Measurements from ENCODE around the gene NMU.
"Not testable (repeated sequence)": the region's sequence is repeated elsewhere in the genome, so short reads cannot be mapped to it uniquely, and the experiment has no call there.

NMU gene

GRCh38 chr4:55635741-55636655 is at the start of gene NMU:
Gene NMU (minus strand): TSS chr4:55636298. CDS start chr4:55636192, 106 bp downstream.
- peak; percentile 55 for DNase-seq (ENCODE audit: extremely low spot score)
- POLR2A ChIA-PET, result no interaction called here
- TF ChIP-seq CTCF (IDR thresholded peaks at IDR 0.05; ENCODE audit: control extremely low read depth, extremely low read depth, low read depth, missing control alignments), result peak; percentile 26
- CTCF ChIA-PET, result interaction anchor here (1.1 kb wide), 1 partner anchor 9 kb away, joined by 3 read pairs; no protein-coding TSS in a partner anchor

GRCh38 chr4:55684276-55684675 is 48.2 kb upstream of the NMU start:
- ChIA-PET POLR2A (no interaction called here), CTCF (interaction anchor here (0.9 to 1.4 kb wide), 2 partner anchors 14 to 73 kb away, joined by 3 read pairs; no protein-coding TSS in a partner anchor)
- no peak for DNase-seq (ENCODE audit: extremely low spot score)
- TF ChIP-seq CTCF (IDR thresholded peaks at IDR 0.05; ENCODE audit: control extremely low read depth, extremely low read depth, low read depth, missing control alignments), result no peak

GRCh38 chr4:55682797-55683196 is 46.7 kb upstream of the NMU start:
- CTCF ChIA-PET; POLR2A ChIA-PET; DNase-seq (ENCODE audit: extremely low spot score): not testable (repeated sequence)

GRCh38 chr4:55682295-55682694 is 46.2 kb upstream of the NMU start:
- DNase-seq (ENCODE audit: extremely low spot score), result no peak
- ChIA-PET POLR2A (no interaction called here), CTCF (no interaction called here)
- TF ChIP-seq CTCF (IDR thresholded peaks at IDR 0.05; ENCODE audit: control extremely low read depth, extremely low read depth, low read depth, missing control alignments), result no peak

- CTCF ChIA-PET, result no interaction called here
Observed at GRCh38 chr4:55681430-55681829, 45.3 kb upstream of the NMU start.

GRCh38 chr4:55675196-55675793 is 39.2 kb upstream of the NMU start:
- CTCF ChIA-PET, result interaction anchor here (1.3 kb wide), 1 partner anchor 9 kb away, joined by 5 read pairs; no protein-coding TSS in a partner anchor
- POLR2A ChIA-PET, result no interaction called here
- no peak for DNase-seq (ENCODE audit: extremely low spot score)
- TF ChIP-seq CTCF (IDR thresholded peaks at IDR 0.05; ENCODE audit: control extremely low read depth, extremely low read depth, low read depth, missing control alignments), result no peak

More at GRCh38 chr4:55681430-55681829, 45.3 kb upstream of the NMU start:
- no peak for TF ChIP-seq CTCF (IDR thresholded peaks at IDR 0.05; ENCODE audit: control extremely low read depth, extremely low read depth, low read depth, missing control alignments)
- POLR2A ChIA-PET, result no interaction called here
- DNase-seq (ENCODE audit: extremely low spot score), result no peak

- ChIA-PET POLR2A (no interaction called here), CTCF (no interaction called here)
- DNase-seq (ENCODE audit: extremely low spot score), result no peak
- no peak for TF ChIP-seq CTCF (IDR thresholded peaks at IDR 0.05; ENCODE audit: control extremely low read depth, extremely low read depth, low read depth, missing control alignments)
Observed at GRCh38 chr4:55673424-55673823, 37.3 kb upstream of the NMU start.

Measured in GM10248 (cell line).